ENCODE data around the gene PMP22. TPM values are rescaled to one million over a fixed set of nuclear protein-coding genes. Genes with fewer than 3 reads are reported as not detected.

PMP22 gene
- total RNA-seq, 1 donor from 2014 or later: 18.7 TPM

- DNase-seq (ENCODE audit: low read depth in 2 of 2): no peak
Measured at GRCh38 chr17:15274017-15274416, 8.9 kb upstream of the PMP22 start.

GRCh38 chr17:15273141-15273793 lies 8.1 kb upstream of the PMP22 start:
- peak in 1 of 2 donors; percentile 70 for DNase-seq (ENCODE audit: low read depth in 2 of 2)

- DNase-seq (ENCODE audit: low read depth in 2 of 2): no peak
Measured at GRCh38 chr17:15271741-15272140, 6.6 kb upstream of the PMP22 start.

GRCh38 chr17:15270628-15271381 lies 5.7 kb upstream of the PMP22 start:
- DNase-seq (ENCODE audit: low read depth in 2 of 2): no peak

GRCh38 chr17:15269780-15270089 lies 4.6 kb upstream of the PMP22 start:
- peak in 1 of 2 donors; percentile 52 for DNase-seq (ENCODE audit: low read depth in 2 of 2)

- DNase-seq (ENCODE audit: low read depth in 2 of 2): peak in 1 of 2 donors; percentile 19
Measured at GRCh38 chr17:15269087-15269779, 4.1 kb upstream of the PMP22 start.

- DNase-seq (ENCODE audit: low read depth in 2 of 2): no peak
Measured at GRCh38 chr17:15268461-15268860, 3.3 kb upstream of the PMP22 start.

- no peak for DNase-seq (ENCODE audit: low read depth in 2 of 2)
Measured at GRCh38 chr17:15267996-15268395, 2.9 kb upstream of the PMP22 start.

- no peak for DNase-seq (ENCODE audit: low read depth in 2 of 2)
Measured at GRCh38 chr17:15266325-15267125, 1.4 kb upstream of the PMP22 start.

GRCh38 chr17:15264542-15264941 lies 584 bp downstream of the PMP22 start:
- no peak for DNase-seq (ENCODE audit: low read depth in 2 of 2)

GRCh38 chr17:15263680-15264079 lies 1.4 kb downstream of the PMP22 start:
- DNase-seq (ENCODE audit: low read depth in 2 of 2): no peak

- peak; percentile 68 to 74 for DNase-seq (ENCODE audit: low read depth in 2 of 2)
Measured at GRCh38 chr17:15263206-15263579, 1.9 kb downstream of the PMP22 start.

GRCh38 chr17:15262291-15263205 lies 2.6 kb downstream of the PMP22 start:
- peak; percentile 75 to 84 for DNase-seq (ENCODE audit: low read depth in 2 of 2)

GRCh38 chr17:15261802-15262290 lies 3.3 kb downstream of the PMP22 start:
- DNase-seq (ENCODE audit: low read depth in 2 of 2): peak; percentile 51 to 61

- peak; percentile 71 to 79 for DNase-seq (ENCODE audit: low read depth in 2 of 2)
Measured at GRCh38 chr17:15261258-15261801, 3.8 kb downstream of the PMP22 start.

GRCh38 chr17:15260376-15261257 lies 4.5 kb downstream of the PMP22 start:
- DNase-seq (ENCODE audit: low read depth in 2 of 2): peak; percentile 90 to 94

- DNase-seq (ENCODE audit: low read depth in 2 of 2): no peak
Measured at GRCh38 chr17:15257796-15258512, 7.2 kb downstream of the PMP22 start.

- peak; percentile 72 to 75 for DNase-seq (ENCODE audit: low read depth in 2 of 2)
Measured at GRCh38 chr17:15257258-15257788, 7.8 kb downstream of the PMP22 start.

Measured in lung microvascular endothelial cell (primary cell).